Measurements from ENCODE around the gene STAMBPL1. TPM values are rescaled to one million over a fixed set of nuclear protein-coding genes. Genes with fewer than 3 reads are reported as not detected.

Gene STAMBPL1
- polyA plus RNA-seq, 1 of the 3 experiments (the other 2 are of a cell fraction): 25.1 TPM

DNA sequence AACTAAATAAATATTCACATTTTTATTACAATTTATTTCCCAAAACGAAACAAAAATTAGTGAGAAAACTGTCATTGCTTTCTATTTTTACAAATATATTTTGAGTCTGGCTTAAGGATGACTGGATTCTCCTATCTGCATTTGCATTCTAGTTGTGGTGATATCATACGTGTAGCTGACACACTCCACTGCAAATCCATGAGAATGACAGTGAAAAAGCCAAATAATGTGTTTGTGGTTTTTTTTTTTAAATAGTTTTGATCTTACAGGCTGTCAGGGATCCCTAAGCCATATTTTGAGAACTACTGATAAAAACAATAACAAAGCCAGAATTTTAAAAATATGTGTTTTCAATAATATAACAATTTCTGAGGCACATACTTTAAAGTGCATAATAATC is 5.8 kb upstream of the STAMBPL1 start (continued):
- TF ChIP-seq PBX3 (IDR thresholded peaks at IDR 0.05) (no peak), MXI1 (IDR thresholded peaks at IDR 0.05; ENCODE audit: low read depth, low read length) (no peak)
- TF ChIP-seq, protein P1, sequence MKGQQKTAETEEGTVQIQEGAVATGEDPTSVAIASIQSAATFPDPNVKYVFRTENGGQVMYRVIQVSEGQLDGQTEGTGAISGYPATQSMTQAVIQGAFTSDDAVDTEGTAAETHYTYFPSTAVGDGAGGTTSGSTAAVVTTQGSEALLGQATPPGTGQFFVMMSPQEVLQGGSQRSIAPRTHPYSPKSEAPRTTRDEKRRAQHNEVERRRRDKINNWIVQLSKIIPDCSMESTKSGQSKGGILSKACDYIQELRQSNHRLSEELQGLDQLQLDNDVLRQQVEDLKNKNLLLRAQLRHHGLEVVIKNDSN (IDR thresholded peaks at IDR 0.05; ENCODE audit: borderline replicate concordance, low read depth): no peak

DNA sequence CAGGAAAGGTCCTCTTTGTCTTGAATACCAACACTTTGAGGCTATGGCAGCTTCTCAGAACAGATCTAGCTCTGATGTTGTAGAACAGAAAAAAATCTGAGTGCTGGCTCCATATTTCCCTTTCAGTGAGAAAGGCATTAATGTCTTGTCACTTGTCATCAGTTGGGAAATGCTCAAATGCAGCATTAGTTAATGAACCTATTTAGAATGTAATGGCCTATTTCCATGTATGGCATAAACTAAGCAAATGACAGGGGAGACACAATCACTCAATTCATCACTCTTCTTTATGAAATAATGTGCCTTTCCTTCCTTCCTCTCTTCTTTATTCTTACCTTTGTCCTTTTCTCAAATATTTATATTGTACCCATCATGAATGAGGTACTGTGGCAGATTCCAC is 5.0 kb upstream of the STAMBPL1 start:
- peaks cover 8 to 13% of the 10 kb centered on the region in 2 experiments; a peak in 3 of 4 replicates for H3K4me1 ChIP-seq (ENCODE audit: control insufficient read depth in 1 of 2, insufficient read depth in 2 of 2, low read depth in 1 of 2, low read length in 1 of 2)
- no peaks in the 10 kb centered on the region for H3K9me2 ChIP-seq
- H3K4me2 ChIP-seq: no peak overlapping the region
- no peaks in the 10 kb centered on the region for H3K36me3 ChIP-seq (replicated peaks in 1 of 2; ENCODE audit: control insufficient read depth in 1 of 2, insufficient read depth in 2 of 2, low read length in 1 of 2)
- no peak overlapping the region for H3K4me3 ChIP-seq (ENCODE audit: low read depth in 2 of 2, low read length in 1 of 2)
- H2AFZ ChIP-seq (ENCODE audit: low read depth): no peak overlapping the region
- POLR2A ChIA-PET: no interaction called here
- no peaks in the 10 kb centered on the region for H3K79me2 ChIP-seq (ENCODE audit: insufficient read depth)
- no peaks in the 10 kb centered on the region for H3K27me3 ChIP-seq (ENCODE audit: insufficient read depth)
- TF ChIP-seq TAF1 (IDR thresholded peaks at IDR 0.05; ENCODE audit: borderline replicate concordance, low read depth, low read length) (no peak), RCOR1 (IDR thresholded peaks at IDR 0.05; ENCODE audit: low read length) (no peak), ELF1 (IDR thresholded peaks at IDR 0.05) (no peak), GATA2 (CRISPR knock-in tag; IDR thresholded peaks at IDR 0.05) (no peak), REST (IDR thresholded peaks at IDR 0.05; ENCODE audit: low read depth, low read length) (no peak), NFIC (IDR thresholded peaks at IDR 0.05; ENCODE audit: borderline replicate concordance) (no peak)
- H3K9me3 ChIP-seq: no peaks in the 10 kb centered on the region
- no peak for DNase-seq
- CTCF ChIA-PET: interaction anchor here (1.0 to 1.9 kb wide), 2 partner anchors 39 to 59 kb away, joined by 4 to 7 read pairs; no protein-coding TSS in a partner anchor
- H3K27ac ChIP-seq (ENCODE audit: low read depth in 2 of 2, low read length in 1 of 2): no peak overlapping the region
- H3F3A ChIP-seq (replicated peaks; ENCODE audit: insufficient read depth): peaks cover 14% of the 10 kb centered on the region
- no peak overlapping the region for H3K9ac ChIP-seq
- no peaks in the 10 kb centered on the region for H4K20me1 ChIP-seq (ENCODE audit: insufficient read depth)

DNA sequence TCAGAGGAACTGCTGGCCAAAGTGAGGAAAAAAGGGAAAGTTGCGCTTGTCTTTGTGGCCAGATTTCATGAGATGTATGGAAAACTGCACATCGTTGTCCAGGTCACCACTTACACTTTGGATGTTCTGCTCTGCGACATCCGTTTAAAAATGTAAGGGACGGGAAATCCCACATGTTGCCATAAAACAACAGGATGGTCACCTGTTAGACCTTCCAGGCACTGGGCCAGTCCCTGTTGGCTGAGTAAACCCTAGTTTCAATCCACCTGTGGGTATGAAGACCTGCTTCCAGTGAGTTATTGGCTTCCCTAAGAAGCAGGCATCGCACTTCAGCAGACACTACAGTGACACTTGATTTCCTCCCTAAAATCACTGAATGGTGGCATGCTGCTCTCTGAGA is 2.7 kb upstream of the STAMBPL1 start:
- WGBS (ENCODE audit: low lambda C conversion rate): 97% methylated on average over 6 of the region's 6 CpGs

More for the DNA sequence above, 2.7 kb upstream of the STAMBPL1 start:
- H3K4me2 ChIP-seq: no peak overlapping the region
- H2AFZ ChIP-seq (ENCODE audit: low read depth): no peak overlapping the region
- H3K4me3 ChIP-seq (ENCODE audit: low read depth in 2 of 2, low read length in 1 of 2): no peak overlapping the region
- no peaks in the 10 kb centered on the region for H4K20me1 ChIP-seq (ENCODE audit: insufficient read depth)
- no peaks in the 10 kb centered on the region for H3K9me3 ChIP-seq
- H3K9ac ChIP-seq: no peak overlapping the region
- H3K27ac ChIP-seq (ENCODE audit: low read depth in 2 of 2, low read length in 1 of 2): no peak overlapping the region
- no peak for DNase-seq
- H3K36me3 ChIP-seq (replicated peaks in 1 of 2; ENCODE audit: control insufficient read depth in 1 of 2, insufficient read depth in 2 of 2, low read length in 1 of 2): no peaks in the 10 kb centered on the region
- no peaks in the 10 kb centered on the region for H3K27me3 ChIP-seq (ENCODE audit: insufficient read depth)
- H3K9me2 ChIP-seq: no peaks in the 10 kb centered on the region
- peaks cover 10 to 13% of the 10 kb centered on the region in 2 experiments; a peak in 3 of 4 replicates for H3K4me1 ChIP-seq (ENCODE audit: control insufficient read depth in 1 of 2, insufficient read depth in 2 of 2, low read depth in 1 of 2, low read length in 1 of 2)
- H3F3A ChIP-seq (replicated peaks; ENCODE audit: insufficient read depth): peaks cover 27% of the 10 kb centered on the region
- TF ChIP-seq FOSL2 (IDR thresholded peaks at IDR 0.05; ENCODE audit: borderline replicate concordance, low read depth) (no peak), SMC3 (IDR thresholded peaks at IDR 0.05; ENCODE audit: low read depth, low read length) (no peak), EP300 (IDR thresholded peaks at IDR 0.05; ENCODE audit: borderline replicate concordance in 1 of 2, low read depth in 1 of 2, low read length in 1 of 2) (no peak), FOXJ3 (CRISPR knock-in tag; IDR thresholded peaks at IDR 0.05) (no peak), POLR2AphosphoS5 (IDR thresholded peaks at IDR 0.05; ENCODE audit: low read depth, low read length) (no peak), NRF1 (IDR thresholded peaks at IDR 0.05; ENCODE audit: low read depth, low read length) (no peak), GATA2 (CRISPR knock-in tag; IDR thresholded peaks at IDR 0.05) (no peak), GABPA (IDR thresholded peaks at IDR 0.05; ENCODE audit: low read depth) (no peak), CHD2 (IDR thresholded peaks at IDR 0.05; ENCODE audit: low read length, partially characterized antibody) (no peak), FOXM1 (IDR thresholded peaks at IDR 0.05; ENCODE audit: low read depth) (no peak)
- TF ChIP-seq, protein P2, sequence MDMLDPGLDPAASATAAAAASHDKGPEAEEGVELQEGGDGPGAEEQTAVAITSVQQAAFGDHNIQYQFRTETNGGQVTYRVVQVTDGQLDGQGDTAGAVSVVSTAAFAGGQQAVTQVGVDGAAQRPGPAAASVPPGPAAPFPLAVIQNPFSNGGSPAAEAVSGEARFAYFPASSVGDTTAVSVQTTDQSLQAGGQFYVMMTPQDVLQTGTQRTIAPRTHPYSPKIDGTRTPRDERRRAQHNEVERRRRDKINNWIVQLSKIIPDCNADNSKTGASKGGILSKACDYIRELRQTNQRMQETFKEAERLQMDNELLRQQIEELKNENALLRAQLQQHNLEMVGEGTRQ (IDR thresholded peaks at IDR 0.05; ENCODE audit: borderline replicate concordance, low read depth, low read length): no peak
- peaks cover 17% of the 10 kb centered on the region; the same call in 1 of the 2 replicates for H3K79me2 ChIP-seq (ENCODE audit: insufficient read depth)
- POLR2A ChIA-PET: no interaction called here
- CTCF ChIA-PET: interaction anchor here (0.8 to 2.0 kb wide), 3 partner anchors 41 to 58 kb away, joined by 3 to 8 read pairs (median 6); no protein-coding TSS in a partner anchor

All from SK-N-SH (cell line).